Hepatocyte (in vitro differentiated cells): ENCODE results near the gene TMCC1. TPM values are rescaled to one million over a fixed set of nuclear protein-coding genes. Genes with fewer than 3 reads are reported as not detected.

Experiments used
- DNase-seq: peaks from one replicate; pipeline ENCODE4 v3.0.0-alpha.2; 2016; ENCODE audit warnings: low spot score
- H2AFZ ChIP-seq: fragments of 200-600 bp; sonication (generic); 2 replicates; pipeline ENCODE4 v1.6.0; 2016; ENCODE audit warnings: antibody characterized with exemption, mild to moderate bottlenecking
- H3K27ac ChIP-seq: fragments of 200-600 bp; sonication (generic); 2 replicates; pipeline ENCODE4 v1.5.1; 2016; ENCODE audit warnings: mild to moderate bottlenecking
- H3K27me3 ChIP-seq: fragments of 200-600 bp; sonication (generic); 2 replicates; pipeline ENCODE4 v1.6.1; 2016
- H3K36me3 ChIP-seq: fragments of 200-600 bp; sonication (generic); replicated peaks from 2 replicates; pipeline ENCODE4 v1.5.1; 2016; ENCODE audit warnings: low read depth; ENCODE audit not compliant: insufficient read depth
- H3K4me1 ChIP-seq: fragments of 200-600 bp; sonication (generic); 2 replicates; pipeline ENCODE4 v1.5.1; 2016; ENCODE audit warnings: mild to moderate bottlenecking, moderate library complexity; ENCODE audit not compliant: insufficient read depth
- H3K4me2 ChIP-seq: fragments of 200-600 bp; sonication (generic); 2 replicates; pipeline ENCODE4 v1.6.0; 2016
- H3K4me3 ChIP-seq: fragments of 200-600 bp; sonication (generic); 2 replicates; pipeline ENCODE4 v1.5.1; 2016; ENCODE audit warnings: mild to moderate bottlenecking
- H3K79me2 ChIP-seq: fragments of 200-600 bp; sonication (generic); 2 replicates; pipeline ENCODE4 v1.6.0; 2017; ENCODE audit warnings: mild to moderate bottlenecking
- H3K9me2 ChIP-seq: fragments of 200-600 bp; sonication (generic); replicated peaks from 2 replicates; pipeline ENCODE4 v1.6.0; 2017; ENCODE audit warnings: mild to moderate bottlenecking; ENCODE audit not compliant: insufficient read depth
- H3K9me3 ChIP-seq: fragments of 200-600 bp; sonication (generic); 2 replicates; pipeline ENCODE4 v1.5.1; 2016; ENCODE audit warnings: low read depth, mild to moderate bottlenecking
- H4K20me1 ChIP-seq: fragments of 200-600 bp; sonication (generic); 2 replicates; pipeline ENCODE4 v1.6.0; 2016; ENCODE audit warnings: mild to moderate bottlenecking; ENCODE audit not compliant: insufficient read depth, poor library complexity, severe bottlenecking
- EZH2 ChIP-seq: fragments of 200-600 bp; sonication (generic); IDR thresholded peaks from 2 replicates; pipeline ENCODE4 v1.6.1; 2016; ENCODE audit warnings: antibody characterized with exemption, mild to moderate bottlenecking, borderline replicate concordance
- EZH2phosphoT487 ChIP-seq: fragments of 200-600 bp; sonication (generic); IDR thresholded peaks from one replicate; pipeline ENCODE4 v1.6.1; 2018; ENCODE audit warnings: antibody characterized with exemption, mild to moderate bottlenecking, low read depth, moderate library complexity; ENCODE audit not compliant: unreplicated experiment, severe bottlenecking
- WGBS: methylation state at CpG from one replicate; pipeline ENCODE4 v1.1.6; 2016; ENCODE audit warnings: low lambda C conversion rate; ENCODE audit errors: missing lambda C conversion rate; 5-methylcytosine and 5-hydroxymethylcytosine counted together
- polyA plus RNA-seq: library from polyadenylated mRNA; unstranded; fragments of >200 nt; fragmentation: Nextera tagmentation; extraction: Ambion mirVana; gene quantifications from 2 replicates; pipeline ENCODE4 v1.2.1, GENCODE V29; 2016
- total RNA-seq: library from RNA; depleted of rRNA; stranded (reverse); fragments of >200 nt; gene quantifications from 2 replicates; pipeline ENCODE4 v1.2.3, GENCODE V29; 2014
- TF ChIP-seq, protein P1 (sequence below): fragments of 200-600 bp; sonication (generic); IDR thresholded peaks from 2 replicates; pipeline ENCODE4 v1.5.1; 2016; ENCODE audit warnings: antibody characterized with exemption, mild to moderate bottlenecking; ENCODE audit not compliant: poor library complexity

TMCC1 gene
- total and polyA plus RNA-seq, 2 experiments from 2014 or later, result 7.0 to 17.3 TPM

DNA sequence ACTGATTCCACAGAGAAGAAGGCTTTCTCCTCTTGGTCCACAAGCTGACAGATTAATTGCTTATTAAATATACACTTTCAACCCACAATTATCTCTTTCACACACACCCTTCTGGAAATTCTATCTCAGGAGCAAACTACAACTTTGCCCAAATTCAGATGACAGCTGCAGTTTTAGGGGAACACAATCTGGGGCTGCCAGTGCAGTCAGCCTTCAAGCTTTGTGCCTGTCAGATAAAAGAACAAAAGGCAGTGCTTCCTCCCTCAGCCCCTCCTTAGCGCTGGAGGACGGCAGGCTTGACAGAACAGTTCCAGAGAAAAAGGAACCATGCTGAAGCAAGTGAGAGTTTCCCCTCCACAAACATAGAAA is 99.6 kb downstream of the TMCC1 start:
- WGBS, result 14% methylated on average over 2 of the region's 2 CpGs
- peak overlapping the region; percentile 88 for H3K27ac ChIP-seq
- no peak for DNase-seq

DNA sequence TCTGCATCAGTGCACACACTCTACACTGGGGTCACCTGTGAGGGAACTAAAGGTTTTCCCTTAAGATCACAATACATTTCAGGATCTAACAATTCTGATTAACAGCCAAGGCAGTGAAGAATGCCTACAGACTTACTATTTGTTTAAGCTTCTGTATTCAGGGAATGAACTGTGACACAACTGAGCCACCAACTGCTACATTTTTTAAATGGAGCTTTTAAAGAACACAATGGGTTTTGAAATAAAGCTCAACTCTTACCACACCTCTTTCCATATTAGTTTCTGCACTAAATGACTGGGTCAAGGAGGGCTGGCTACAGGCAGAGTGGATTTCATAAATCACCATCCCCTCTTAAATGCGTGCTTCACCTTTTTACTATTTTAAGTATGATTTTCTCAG is 100.2 kb downstream of the TMCC1 start:
- H3K79me2 ChIP-seq, result peaks cover 29% of the 10 kb centered on the region

More for the DNA sequence above, 99.6 kb downstream of the TMCC1 start:
- Histone ChIP-seq H3K9me3 (no peaks in the 10 kb centered on the region), H3K4me3 (no peak overlapping the region), H3K9me2 (no peaks in the 10 kb centered on the region), H2AFZ (no peak overlapping the region), H3K4me1 (peaks cover 5% of the 10 kb centered on the region), H3K36me3 (no peaks in the 10 kb centered on the region), H3K27me3 (no peaks in the 10 kb centered on the region), H3K79me2 (peaks cover 29% of the 10 kb centered on the region), H4K20me1 (no peaks in the 10 kb centered on the region), H3K4me2 (peak overlapping the region; percentile 72)
- TF ChIP-seq, protein P1, sequence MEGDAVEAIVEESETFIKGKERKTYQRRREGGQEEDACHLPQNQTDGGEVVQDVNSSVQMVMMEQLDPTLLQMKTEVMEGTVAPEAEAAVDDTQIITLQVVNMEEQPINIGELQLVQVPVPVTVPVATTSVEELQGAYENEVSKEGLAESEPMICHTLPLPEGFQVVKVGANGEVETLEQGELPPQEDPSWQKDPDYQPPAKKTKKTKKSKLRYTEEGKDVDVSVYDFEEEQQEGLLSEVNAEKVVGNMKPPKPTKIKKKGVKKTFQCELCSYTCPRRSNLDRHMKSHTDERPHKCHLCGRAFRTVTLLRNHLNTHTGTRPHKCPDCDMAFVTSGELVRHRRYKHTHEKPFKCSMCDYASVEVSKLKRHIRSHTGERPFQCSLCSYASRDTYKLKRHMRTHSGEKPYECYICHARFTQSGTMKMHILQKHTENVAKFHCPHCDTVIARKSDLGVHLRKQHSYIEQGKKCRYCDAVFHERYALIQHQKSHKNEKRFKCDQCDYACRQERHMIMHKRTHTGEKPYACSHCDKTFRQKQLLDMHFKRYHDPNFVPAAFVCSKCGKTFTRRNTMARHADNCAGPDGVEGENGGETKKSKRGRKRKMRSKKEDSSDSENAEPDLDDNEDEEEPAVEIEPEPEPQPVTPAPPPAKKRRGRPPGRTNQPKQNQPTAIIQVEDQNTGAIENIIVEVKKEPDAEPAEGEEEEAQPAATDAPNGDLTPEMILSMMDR, result no peak
- TF ChIP-seq EZH2, result no peak
- TF ChIP-seq EZH2phosphoT487, result no peak

DNA sequence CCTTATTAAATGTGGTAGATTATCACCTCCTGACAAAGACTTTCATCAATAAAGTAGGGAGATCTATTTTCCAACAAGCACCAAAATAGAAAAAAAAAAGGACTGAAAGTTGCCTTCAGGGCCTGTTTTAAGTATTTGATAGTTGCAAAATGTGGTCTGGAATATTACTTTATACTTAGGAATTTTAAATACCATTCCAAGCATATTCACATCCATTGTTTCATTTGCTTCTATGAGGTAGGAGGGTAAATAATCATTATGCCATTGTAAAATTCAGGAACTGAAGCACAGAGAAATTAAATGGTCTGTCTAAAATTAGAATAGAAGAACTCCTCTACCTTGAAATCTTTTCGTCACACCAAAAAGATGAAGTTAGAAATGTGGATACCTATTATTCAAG is 110.0 kb downstream of the TMCC1 start:
- no peak overlapping the region for H2AFZ ChIP-seq
- DNase-seq, result no peak
- WGBS, result 97% methylated on average over 1 of the region's 1 CpG
- H3K4me3 ChIP-seq, result no peak overlapping the region
- H3K36me3 ChIP-seq, result no peaks in the 10 kb centered on the region
- H3K4me2 ChIP-seq, result no peak overlapping the region
- no peak for TF ChIP-seq EZH2
- TF ChIP-seq, protein P1, result no peak
- no peaks in the 10 kb centered on the region for H3K9me2 ChIP-seq
- no peak overlapping the region for H3K27ac ChIP-seq
- H3K27me3 ChIP-seq, result no peaks in the 10 kb centered on the region
- no peaks in the 10 kb centered on the region for H3K4me1 ChIP-seq
- peaks cover 34% of the 10 kb centered on the region for H3K79me2 ChIP-seq
- no peaks in the 10 kb centered on the region for H3K9me3 ChIP-seq
- no peaks in the 10 kb centered on the region for H4K20me1 ChIP-seq

More for the DNA sequence above, 100.2 kb downstream of the TMCC1 start:
- no peaks in the 10 kb centered on the region for H3K27me3 ChIP-seq
- H3K27ac ChIP-seq, result peak overlapping the region; percentile 88
- peak overlapping the region; percentile 72 for H3K4me2 ChIP-seq
- H2AFZ ChIP-seq, result no peak overlapping the region
- no peaks in the 10 kb centered on the region for H3K9me3 ChIP-seq
- TF ChIP-seq, protein P1, result no peak
- TF ChIP-seq EZH2phosphoT487 (no peak), EZH2 (no peak)
- DNase-seq, result peak; percentile 3
- H3K36me3 ChIP-seq, result no peaks in the 10 kb centered on the region
- 75% methylated on average over 1 of the region's 1 CpG for WGBS
- H3K9me2 ChIP-seq, result no peaks in the 10 kb centered on the region
- no peak overlapping the region for H3K4me3 ChIP-seq
- H4K20me1 ChIP-seq, result no peaks in the 10 kb centered on the region
- peaks cover 5% of the 10 kb centered on the region for H3K4me1 ChIP-seq

DNA sequence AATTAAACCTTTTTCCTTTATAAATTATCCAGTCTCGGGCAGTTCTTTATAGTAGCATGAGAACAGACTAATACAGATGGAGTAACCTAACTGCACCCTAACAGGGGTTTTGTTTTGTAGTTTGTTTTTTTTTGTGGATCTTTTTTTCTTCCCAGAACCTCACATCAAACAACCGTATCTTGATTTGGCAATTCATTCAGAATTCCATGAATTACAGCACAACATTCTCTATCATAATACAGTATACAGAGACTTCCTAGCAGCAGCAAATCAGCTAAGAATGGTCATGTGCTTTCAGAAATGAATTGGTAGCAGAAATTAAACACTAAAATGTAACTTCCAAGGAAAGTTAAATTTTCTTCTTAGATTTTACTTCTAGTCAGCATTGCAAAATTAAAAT is 114.6 kb downstream of the TMCC1 start:
- Histone ChIP-seq H3K27ac (no peak overlapping the region), H3K4me2 (no peak overlapping the region), H2AFZ (no peak overlapping the region), H3K4me1 (no peaks in the 10 kb centered on the region), H3K79me2 (peaks cover 69% of the 10 kb centered on the region), H3K9me3 (no peaks in the 10 kb centered on the region), H3K9me2 (no peaks in the 10 kb centered on the region), H3K36me3 (no peaks in the 10 kb centered on the region), H3K27me3 (no peaks in the 10 kb centered on the region), H3K4me3 (no peak overlapping the region), H4K20me1 (peaks cover 7% of the 10 kb centered on the region)
- no peak for TF ChIP-seq EZH2
- TF ChIP-seq, protein P1, result no peak
- TF ChIP-seq EZH2phosphoT487, result no peak
- WGBS, result 94% methylated on average over 2 of the region's 2 CpGs
- DNase-seq, result no peak
